Measurements from ENCODE around the gene CHADL.
A peak's percentile ranks its signal among the peaks of the same experiment; 100 is the strongest.

Gene CHADL

DNA sequence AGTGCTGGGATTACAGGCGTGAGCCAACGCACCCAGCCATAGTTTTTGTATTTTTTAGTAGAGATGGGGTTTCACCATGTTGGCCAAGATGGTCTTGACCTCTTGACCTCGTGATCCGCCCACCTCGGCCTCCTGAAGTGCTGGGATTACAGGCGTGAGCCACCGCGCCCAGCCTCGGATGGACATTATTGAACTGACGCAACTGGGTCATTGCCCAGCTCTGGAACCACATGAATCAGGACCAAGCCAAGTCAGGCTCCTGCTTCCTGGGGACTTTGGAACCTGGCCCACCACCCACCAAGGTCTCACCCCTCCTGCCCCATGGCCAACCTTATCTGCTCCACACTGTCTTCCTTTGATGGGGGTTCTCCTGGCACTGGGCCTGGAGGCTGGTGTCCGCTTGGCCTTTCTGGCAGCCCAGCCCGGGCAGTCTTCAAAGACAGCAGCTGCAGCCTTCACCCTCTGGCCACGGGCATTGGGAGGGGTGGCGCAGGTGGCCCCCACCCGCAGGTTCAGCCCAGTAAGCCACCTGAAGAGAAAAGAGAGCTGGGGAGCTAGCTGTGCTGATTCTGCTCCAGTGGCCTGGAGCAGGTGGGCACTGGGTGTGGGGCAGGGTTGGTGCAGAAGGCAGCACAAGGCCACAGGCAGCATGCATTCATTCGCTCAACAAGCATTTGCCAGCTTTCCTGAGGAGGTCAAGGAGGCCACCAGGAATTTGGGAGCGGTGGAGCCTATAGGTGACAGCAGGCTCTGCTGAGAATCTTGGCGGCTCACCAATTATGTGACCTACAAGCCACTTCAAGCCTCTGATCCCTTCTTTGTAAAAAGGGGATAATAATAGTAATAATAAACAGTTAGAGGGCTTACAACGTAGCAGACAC lies 5.7 kb downstream of the CHADL start:
- Histone ChIP-seq H3K4me3 (ENCODE audit: low read depth, low read length) (no peak overlapping the region), H3K9me3 (ENCODE audit: control insufficient read depth, insufficient read depth, low read depth, low read length) (no peaks in the 10 kb centered on the region), H3K27ac (ENCODE audit: extremely low read depth, low read depth, low read length) (0 out of 2 replicates have a peak overlapping the region, but pooled peaks have one; percentile 8), H3K4me1 (ENCODE audit: control insufficient read depth, insufficient read depth, low read length) (peaks cover 3% of the 10 kb centered on the region; the same call in 1 of the 2 replicates), H3K36me3 (ENCODE audit: control insufficient read depth in 2 of 2, insufficient read depth in 1 of 2, low read length in 2 of 2) (peaks cover 0 to 17% of the 10 kb centered on the region in 2 experiments; a peak in 1 of 3 replicates)
- CTCF ChIA-PET: interaction anchor here (0.6 to 0.8 kb wide), 2 partner anchors 9 to 312 kb away, joined by 3 to 4 read pairs; no protein-coding TSS in a partner anchor
- POLR2A ChIA-PET: no interaction called here
- no peak for TF ChIP-seq ZNF473 (tag by site-specific recombination; IDR thresholded peaks at IDR 0.05)
- TF ChIP-seq BCL11B (tag by site-specific recombination; IDR thresholded peaks at IDR 0.05; ENCODE audit: low read depth): peak; percentile 78
- 0 out of 2 replicates have a peak, but pooled peaks have one; percentile 9 for TF ChIP-seq ZFHX2 (tag by site-specific recombination; conservative IDR thresholded peaks at IDR 0.05)

GRCh38 chr22:41231369-41231768 lies 9.4 kb downstream of the CHADL start:
- POLR2A ChIA-PET: interaction anchor here (1.8 kb wide), 1 partner anchor 11 kb away, joined by 4 read pairs; no protein-coding TSS in a partner anchor
- H3K4me3 ChIP-seq (ENCODE audit: low read depth, low read length): no peak overlapping the region
- H3K36me3 ChIP-seq (ENCODE audit: control insufficient read depth in 2 of 2, insufficient read depth in 1 of 2, low read length in 2 of 2): peaks cover 7 to 49% of the 10 kb centered on the region in 2 experiments; a peak in 2 of 3 replicates
- peaks cover 3% of the 10 kb centered on the region; the same call in 1 of the 2 replicates for H3K4me1 ChIP-seq (ENCODE audit: control insufficient read depth, insufficient read depth, low read length)
- TF ChIP-seq INSM2 (tag by site-specific recombination; IDR thresholded peaks at IDR 0.05): no peak
- no peak for TF ChIP-seq SETDB1 (IDR thresholded peaks at IDR 0.05; ENCODE audit: insufficient read length, low read length)
- no peak for TF ChIP-seq EGR2 (tag by site-specific recombination; IDR thresholded peaks at IDR 0.05; ENCODE audit: low read depth)
- TF ChIP-seq GFI1B (tag by site-specific recombination; IDR thresholded peaks at IDR 0.05): no peak
- TF ChIP-seq, protein P1, sequence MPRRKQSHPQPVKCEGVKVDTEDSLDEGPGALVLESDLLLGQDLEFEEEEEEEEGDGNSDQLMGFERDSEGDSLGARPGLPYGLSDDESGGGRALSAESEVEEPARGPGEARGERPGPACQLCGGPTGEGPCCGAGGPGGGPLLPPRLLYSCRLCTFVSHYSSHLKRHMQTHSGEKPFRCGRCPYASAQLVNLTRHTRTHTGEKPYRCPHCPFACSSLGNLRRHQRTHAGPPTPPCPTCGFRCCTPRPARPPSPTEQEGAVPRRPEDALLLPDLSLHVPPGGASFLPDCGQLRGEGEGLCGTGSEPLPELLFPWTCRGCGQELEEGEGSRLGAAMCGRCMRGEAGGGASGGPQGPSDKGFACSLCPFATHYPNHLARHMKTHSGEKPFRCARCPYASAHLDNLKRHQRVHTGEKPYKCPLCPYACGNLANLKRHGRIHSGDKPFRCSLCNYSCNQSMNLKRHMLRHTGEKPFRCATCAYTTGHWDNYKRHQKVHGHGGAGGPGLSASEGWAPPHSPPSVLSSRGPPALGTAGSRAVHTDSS (tag by site-specific recombination; IDR thresholded peaks at IDR 0.05): no peak
- TF ChIP-seq, protein P2, sequence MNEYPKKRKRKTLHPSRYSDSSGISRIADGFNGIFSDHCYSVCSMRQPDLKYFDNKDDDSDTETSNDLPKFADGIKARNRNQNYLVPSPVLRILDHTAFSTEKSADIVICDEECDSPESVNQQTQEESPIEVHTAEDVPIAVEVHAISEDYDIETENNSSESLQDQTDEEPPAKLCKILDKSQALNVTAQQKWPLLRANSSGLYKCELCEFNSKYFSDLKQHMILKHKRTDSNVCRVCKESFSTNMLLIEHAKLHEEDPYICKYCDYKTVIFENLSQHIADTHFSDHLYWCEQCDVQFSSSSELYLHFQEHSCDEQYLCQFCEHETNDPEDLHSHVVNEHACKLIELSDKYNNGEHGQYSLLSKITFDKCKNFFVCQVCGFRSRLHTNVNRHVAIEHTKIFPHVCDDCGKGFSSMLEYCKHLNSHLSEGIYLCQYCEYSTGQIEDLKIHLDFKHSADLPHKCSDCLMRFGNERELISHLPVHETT (tag by site-specific recombination; IDR thresholded peaks at IDR 0.05): no peak
- no peak for TF ChIP-seq GLI4 (tag by site-specific recombination; IDR thresholded peaks at IDR 0.05)
- no peak for TF ChIP-seq ZNF184 (tag by site-specific recombination; IDR thresholded peaks at IDR 0.05)
- TF ChIP-seq KLF1 (tag by site-specific recombination; IDR thresholded peaks at IDR 0.05): no peak
- no peak for TF ChIP-seq ZNF10 (tag by site-specific recombination; IDR thresholded peaks at IDR 0.05)
- no peak for TF ChIP-seq ZNF157 (tag by site-specific recombination; IDR thresholded peaks at IDR 0.05)
- TF ChIP-seq ZNF23 (tag by site-specific recombination; IDR thresholded peaks at IDR 0.05; ENCODE audit: borderline replicate concordance): no peak
- no peak for TF ChIP-seq ZBTB7A (tag by site-specific recombination; IDR thresholded peaks at IDR 0.05; ENCODE audit: low read depth)
- no peak for TF ChIP-seq GLI2 (tag by site-specific recombination; IDR thresholded peaks at IDR 0.05; ENCODE audit: borderline replicate concordance, low read depth)
- no peak for TF ChIP-seq ZIC2 (tag by site-specific recombination; IDR thresholded peaks at IDR 0.05)
- no peak for TF ChIP-seq SP3 (tag by site-specific recombination; IDR thresholded peaks at IDR 0.05)
- no peak for TF ChIP-seq KLF7 (tag by site-specific recombination; IDR thresholded peaks at IDR 0.05; ENCODE audit: borderline replicate concordance)
- H3K27ac ChIP-seq (ENCODE audit: extremely low read depth, low read depth, low read length): no peak overlapping the region
- CTCF ChIA-PET: interaction anchor here (0.6 kb wide), 2 partner anchors 14 to 223 kb away, joined by 3 to 4 read pairs; no protein-coding TSS in a partner anchor
- no peaks in the 10 kb centered on the region for H3K9me3 ChIP-seq (ENCODE audit: control insufficient read depth, insufficient read depth, low read depth, low read length)

Measured in HEK293 (cell line).